ENCODE data around the gene PMEPA1. TPM values are rescaled to one million over a fixed set of nuclear protein-coding genes. Genes with fewer than 3 reads are reported as not detected.

PMEPA1 gene
- total RNA-seq, 1 donor from 2014 or later = 49.4 TPM

GRCh38 chr20:57622579-57623381, 87.0 kb downstream of the PMEPA1 start:
- Mint-ChIP-seq H3K4me3 (ENCODE audit: unreplicated experiment) (peak overlapping the region; percentile 45), H3K27ac (ENCODE audit: unreplicated experiment) (no peak overlapping the region), H3K9me3 (ENCODE audit: unreplicated experiment) (peaks cover 6% of the 10 kb centered on the region), H3K27me3 (ENCODE audit: low read depth, unreplicated experiment) (peaks cover 27% of the 10 kb centered on the region), H3K36me3 (ENCODE audit: low read depth, unreplicated experiment) (no peaks in the 10 kb centered on the region), H3K4me1 (ENCODE audit: low read depth, unreplicated experiment) (peaks cover 9% of the 10 kb centered on the region)
- H3K4me2 ChIP-seq (ENCODE audit: low read length) = no peak overlapping the region
- H3K36me3 ChIP-seq (ENCODE audit: insufficient read depth, low read length) = no peaks in the 10 kb centered on the region
- DNase-seq (ENCODE audit: low read depth) (peak; percentile 65), FAIRE-seq (no peak)
- H3K79me2 ChIP-seq (ENCODE audit: insufficient read depth, low read length) = no peaks in the 10 kb centered on the region
- no peak overlapping the region for H3K4me3 ChIP-seq (ENCODE audit: insufficient read depth, low read depth, low read length)
- no peak overlapping the region for H3K9ac ChIP-seq (ENCODE audit: low read length)
- no peak overlapping the region for H2AFZ ChIP-seq (ENCODE audit: low read depth, low read length)
- H3K9me3 ChIP-seq (ENCODE audit: insufficient read depth, low read depth, low read length) = no peaks in the 10 kb centered on the region
- H4K20me1 ChIP-seq (ENCODE audit: insufficient read depth, low read length) = no peaks in the 10 kb centered on the region
- peaks cover 4% of the 10 kb centered on the region for H3K27me3 ChIP-seq (ENCODE audit: insufficient read depth, low read length)
- no peak overlapping the region for H3K27ac ChIP-seq (ENCODE audit: low read depth, low read length)
- peaks cover 8% of the 10 kb centered on the region for H3K4me1 ChIP-seq (ENCODE audit: insufficient read depth, low read length)
- TF ChIP-seq CTCF (IDR thresholded peaks at IDR 0.05; ENCODE audit: insufficient read depth, low read depth, low read length) (peak; percentile 70), EZH2 (IDR thresholded peaks at IDR 0.05; ENCODE audit: insufficient read depth, low read length) (no peak)

GRCh38 chr20:57622201-57622570, 87.6 kb downstream of the PMEPA1 start:
- H3K4me1 Mint-ChIP-seq (ENCODE audit: low read depth, unreplicated experiment) = peaks cover 7% of the 10 kb centered on the region
- H2AFZ ChIP-seq (ENCODE audit: low read depth, low read length) = no peak overlapping the region
- H3K79me2 ChIP-seq (ENCODE audit: insufficient read depth, low read length) = no peaks in the 10 kb centered on the region
- peaks cover 7% of the 10 kb centered on the region for H3K9me3 Mint-ChIP-seq (ENCODE audit: unreplicated experiment)
- peaks cover 4% of the 10 kb centered on the region for H3K27me3 ChIP-seq (ENCODE audit: insufficient read depth, low read length)
- no peaks in the 10 kb centered on the region for H3K9me3 ChIP-seq (ENCODE audit: insufficient read depth, low read depth, low read length)
- DNase-seq (ENCODE audit: low read depth) = no peak
- H3K4me2 ChIP-seq (ENCODE audit: low read length) = no peak overlapping the region
- H4K20me1 ChIP-seq (ENCODE audit: insufficient read depth, low read length) = no peaks in the 10 kb centered on the region
- no peak for FAIRE-seq
- no peaks in the 10 kb centered on the region for H3K36me3 Mint-ChIP-seq (ENCODE audit: low read depth, unreplicated experiment)
- no peak overlapping the region for H3K27ac ChIP-seq (ENCODE audit: low read depth, low read length)
- peaks cover 33% of the 10 kb centered on the region for H3K27me3 Mint-ChIP-seq (ENCODE audit: low read depth, unreplicated experiment)
- no peak overlapping the region for H3K9ac ChIP-seq (ENCODE audit: low read length)
- TF ChIP-seq EZH2 (IDR thresholded peaks at IDR 0.05; ENCODE audit: insufficient read depth, low read length) (no peak), CTCF (IDR thresholded peaks at IDR 0.05; ENCODE audit: insufficient read depth, low read depth, low read length) (no peak)
- no peaks in the 10 kb centered on the region for H3K36me3 ChIP-seq (ENCODE audit: insufficient read depth, low read length)
- H3K27ac Mint-ChIP-seq (ENCODE audit: unreplicated experiment) = no peak overlapping the region
- peaks cover 5% of the 10 kb centered on the region for H3K4me1 ChIP-seq (ENCODE audit: insufficient read depth, low read length)
- no peak overlapping the region for H3K4me3 ChIP-seq (ENCODE audit: insufficient read depth, low read depth, low read length)
- H3K4me3 Mint-ChIP-seq (ENCODE audit: unreplicated experiment) = no peak overlapping the region
